ENCODE measurements around the gene GRAPL.
"Not testable (repeated sequence)": the region's sequence is repeated elsewhere in the genome, so short reads cannot be mapped to it uniquely, and the experiment has no call there.

GRAPL gene

DNA sequence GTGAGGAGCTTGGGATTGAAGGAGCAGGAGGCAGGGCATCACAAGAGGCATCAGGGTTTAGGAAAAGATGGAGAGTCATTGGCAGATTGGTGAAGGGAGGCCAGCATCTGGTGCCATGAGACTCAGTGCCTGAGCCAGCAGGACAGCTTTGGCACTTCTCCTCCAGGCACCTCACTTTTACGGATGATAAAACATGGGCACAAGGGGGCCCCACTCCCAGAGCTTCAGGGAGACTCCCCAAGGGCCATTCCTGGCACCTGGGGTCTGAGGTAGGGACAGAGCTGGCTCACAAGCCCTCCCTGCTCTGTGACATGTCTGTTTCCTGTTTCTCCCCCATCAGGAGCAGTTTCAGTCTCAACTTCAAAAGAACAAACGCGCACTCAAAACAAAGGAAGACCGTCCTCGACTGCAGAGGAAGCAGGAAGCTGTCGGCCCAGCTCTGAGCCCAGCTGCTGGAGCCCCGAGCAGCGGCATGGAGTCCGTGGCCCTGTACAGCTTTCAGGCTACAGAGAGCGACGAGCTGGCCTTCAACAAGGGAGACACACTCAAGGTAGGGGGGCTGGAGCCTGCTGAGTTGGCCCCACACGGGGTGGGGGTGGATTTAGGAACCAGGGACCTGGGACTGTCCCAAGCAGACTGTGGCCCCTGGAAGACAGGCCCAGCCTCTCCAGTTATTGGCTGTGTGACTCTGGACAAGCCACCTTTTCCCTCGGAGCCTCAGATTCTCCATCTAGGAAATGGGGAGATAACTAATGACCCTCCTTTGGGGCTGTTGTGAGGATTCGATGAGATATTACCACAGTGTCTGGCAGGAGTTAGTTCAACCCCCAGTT is at the start of gene GRAPL:
Gene GRAPL (plus strand): TSS at position 442 of the 833 bp plus-strand sequence. CDS start 31 bp downstream, at position 473.
- in situ Hi-C loops (cut with HindIII; ENCODE audit: low pct_ligation_motif_present, low pct_unique_long_range_greater_than_20kb, low sequenced_read_pairs); DNase-seq: not testable (repeated sequence)

DNA sequence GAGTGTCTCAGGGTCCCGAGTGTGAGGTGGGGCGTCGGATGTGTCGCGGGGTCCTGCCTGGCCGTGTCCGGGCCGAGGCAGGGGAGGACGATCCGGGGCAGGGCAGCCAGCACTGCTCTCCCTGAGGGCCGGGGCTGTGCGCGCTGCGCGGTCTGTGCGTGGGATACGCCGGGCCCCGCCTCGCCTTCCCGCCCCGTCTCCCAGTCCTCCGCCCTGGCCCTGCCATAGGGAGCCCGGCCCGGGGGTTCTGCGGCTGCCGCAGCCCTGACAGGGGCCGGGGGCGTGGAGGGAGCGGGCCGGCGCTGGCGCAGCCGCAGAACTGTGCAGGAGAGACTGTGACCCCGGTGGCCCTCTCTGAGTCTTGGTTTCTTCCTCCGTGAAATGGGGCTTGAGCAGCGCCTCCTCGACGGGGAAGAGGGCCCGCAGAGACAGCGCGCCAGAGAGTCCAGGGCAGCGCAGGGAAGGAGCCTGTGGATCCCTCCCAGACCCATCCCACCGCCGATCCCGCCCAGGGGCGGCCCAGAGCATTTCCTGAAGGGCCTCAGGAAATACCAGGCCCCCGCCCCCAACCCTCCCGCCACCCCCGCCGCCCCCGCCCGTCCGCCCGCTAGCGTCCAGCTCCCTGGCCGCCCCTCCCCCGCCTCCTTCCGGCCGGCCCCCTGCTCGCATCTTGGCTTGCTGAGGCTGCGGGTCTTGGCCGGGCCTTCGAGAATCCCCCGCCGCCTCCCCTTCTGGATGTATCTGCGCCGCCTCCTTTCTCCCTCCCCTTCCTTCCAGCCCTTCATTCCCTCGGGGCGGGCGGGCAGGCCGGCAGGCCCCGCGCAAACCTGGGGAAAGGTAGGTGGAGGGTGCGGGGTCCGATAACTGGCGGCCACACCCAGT is 38.3 kb upstream of the GRAPL start:
- in situ Hi-C loops (cut with HindIII; ENCODE audit: low pct_ligation_motif_present, low pct_unique_long_range_greater_than_20kb, low sequenced_read_pairs); DNase-seq: not testable (repeated sequence)

- DNase-seq; in situ Hi-C loops (cut with HindIII; ENCODE audit: low pct_ligation_motif_present, low pct_unique_long_range_greater_than_20kb, low sequenced_read_pairs): not testable (repeated sequence)
Measured at GRCh38 chr17:19090058-19090772, 37.2 kb upstream of the GRAPL start.

- in situ Hi-C loops (cut with HindIII; ENCODE audit: low pct_ligation_motif_present, low pct_unique_long_range_greater_than_20kb, low sequenced_read_pairs): not testable (repeated sequence)
- peak; percentile 61 for DNase-seq
Measured at GRCh38 chr17:19092737-19093683, 34.4 kb upstream of the GRAPL start.

GRCh38 chr17:19093684-19094438 is 33.5 kb upstream of the GRAPL start:
- DNase-seq; in situ Hi-C loops (cut with HindIII; ENCODE audit: low pct_ligation_motif_present, low pct_unique_long_range_greater_than_20kb, low sequenced_read_pairs): not testable (repeated sequence)

- DNase-seq; in situ Hi-C loops (cut with HindIII; ENCODE audit: low pct_ligation_motif_present, low pct_unique_long_range_greater_than_20kb, low sequenced_read_pairs): not testable (repeated sequence)
Measured at GRCh38 chr17:19108517-19108916, 18.9 kb upstream of the GRAPL start.

DNA sequence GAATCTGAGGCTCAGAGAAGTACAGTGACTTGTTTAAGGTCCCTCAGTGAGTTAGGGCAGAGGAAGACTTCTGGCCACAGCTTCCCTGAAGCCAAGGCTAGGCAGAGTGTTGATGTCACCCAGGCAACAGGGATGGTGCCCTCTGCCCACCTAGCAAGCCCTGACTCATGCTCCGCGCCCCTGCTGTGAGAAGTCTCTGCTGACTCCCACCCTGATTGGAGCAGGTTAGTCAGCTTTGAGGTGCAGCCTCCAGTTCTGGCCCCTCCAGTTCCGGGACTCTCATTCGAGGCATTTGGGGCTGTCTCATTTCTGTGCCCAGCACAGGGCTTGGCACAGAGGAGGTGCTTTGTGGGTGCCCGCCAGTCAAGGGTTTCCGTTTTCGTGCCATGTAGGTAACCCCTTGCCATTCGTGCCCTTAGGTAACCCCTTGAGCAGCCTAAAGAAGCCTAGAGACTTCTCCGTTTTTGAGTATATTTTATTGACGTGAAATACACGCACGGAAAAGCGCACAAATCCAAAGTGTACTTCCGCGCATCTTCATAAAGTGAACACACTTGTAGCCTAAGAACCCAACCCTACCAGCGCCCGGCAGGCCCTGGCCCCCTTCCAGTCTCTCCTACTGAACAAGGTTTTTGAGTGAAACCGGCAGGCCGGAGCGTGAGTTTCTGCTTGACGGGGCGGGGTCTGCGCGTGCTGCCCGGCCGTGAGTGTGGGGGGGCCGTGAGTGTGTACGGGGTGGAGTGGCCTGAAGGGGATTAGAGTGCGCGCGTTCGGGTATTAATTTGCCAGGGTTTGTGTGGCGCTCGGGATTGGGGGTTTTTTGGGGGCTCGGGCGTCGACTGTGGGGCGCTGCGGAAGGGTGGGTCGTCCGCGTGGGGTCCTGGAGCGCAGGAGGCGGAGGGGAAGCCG is 16.9 kb upstream of the GRAPL start:
- DNase-seq; in situ Hi-C loops (cut with HindIII; ENCODE audit: low pct_ligation_motif_present, low pct_unique_long_range_greater_than_20kb, low sequenced_read_pairs): not testable (repeated sequence)

DNA sequence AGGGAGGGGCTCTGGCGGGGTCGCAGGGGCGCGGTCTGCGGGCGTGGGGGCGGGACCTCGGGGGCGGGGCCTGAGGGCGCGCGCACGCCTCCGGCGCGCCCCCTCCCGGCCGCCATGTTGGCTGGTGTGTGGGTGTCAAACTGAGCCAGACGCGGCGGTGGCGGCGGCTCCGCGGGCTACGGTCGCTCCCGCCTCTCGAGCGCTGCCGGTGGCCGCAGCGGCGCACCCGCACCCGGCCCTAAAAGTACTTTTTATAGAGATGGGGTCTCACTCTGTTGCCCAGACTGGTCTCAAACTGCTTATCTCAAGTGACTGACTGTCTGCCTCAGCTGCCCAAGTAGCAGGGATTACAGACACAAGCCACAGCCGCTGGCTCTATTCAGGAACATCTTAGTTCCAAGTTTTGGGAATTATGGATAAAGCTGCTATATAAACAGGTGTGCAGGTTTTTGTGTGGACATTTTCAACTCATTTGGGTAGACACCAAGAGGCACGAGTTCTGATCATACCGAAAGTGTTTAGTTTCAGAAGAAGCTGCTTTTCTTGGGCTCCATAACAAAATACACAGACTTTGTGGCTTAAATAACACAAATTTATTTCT is 16.2 kb upstream of the GRAPL start:
- in situ Hi-C loops (cut with HindIII; ENCODE audit: low pct_ligation_motif_present, low pct_unique_long_range_greater_than_20kb, low sequenced_read_pairs): not testable (repeated sequence)
- DNase-seq: peak; percentile 52

DNA sequence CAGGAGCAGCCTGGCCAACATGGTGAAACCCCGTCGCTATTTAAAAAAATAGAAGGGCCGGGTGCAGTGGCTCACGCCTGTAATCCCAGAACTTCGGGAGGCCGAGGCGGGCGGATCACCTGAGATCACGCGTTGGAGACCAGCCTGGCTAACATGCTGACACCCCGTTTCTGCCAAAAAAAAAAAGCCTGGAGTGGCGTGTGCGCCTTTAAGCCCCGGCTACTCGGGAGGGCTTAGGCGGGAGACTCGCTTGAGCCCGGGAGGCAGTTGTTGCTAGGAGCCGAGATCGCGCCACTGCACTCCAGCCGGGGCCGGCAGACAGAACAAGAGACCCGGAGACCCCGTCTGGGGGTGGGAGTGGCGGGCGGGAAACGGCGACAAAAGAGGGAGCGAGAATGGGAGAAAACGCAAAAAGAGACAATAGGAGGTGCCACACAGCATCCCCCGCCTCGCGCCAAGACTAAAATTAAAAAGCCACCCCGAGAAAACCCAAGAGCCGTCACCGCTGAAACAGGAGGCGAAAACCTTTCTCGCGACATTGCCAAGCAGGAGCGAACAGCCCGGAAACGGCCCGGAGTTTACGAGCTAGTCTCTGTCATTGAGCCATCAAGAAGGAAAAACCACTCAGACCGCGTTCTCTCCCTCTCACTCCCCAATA is 15.5 kb upstream of the GRAPL start:
- in situ Hi-C loops (cut with HindIII; ENCODE audit: low pct_ligation_motif_present, low pct_unique_long_range_greater_than_20kb, low sequenced_read_pairs): not testable (repeated sequence)
- peak; percentile 82 for DNase-seq

GRCh38 chr17:19112459-19112826 is 14.9 kb upstream of the GRAPL start:
- in situ Hi-C loops (cut with HindIII; ENCODE audit: low pct_ligation_motif_present, low pct_unique_long_range_greater_than_20kb, low sequenced_read_pairs): not testable (repeated sequence)
- DNase-seq: peak; percentile 26

DNA sequence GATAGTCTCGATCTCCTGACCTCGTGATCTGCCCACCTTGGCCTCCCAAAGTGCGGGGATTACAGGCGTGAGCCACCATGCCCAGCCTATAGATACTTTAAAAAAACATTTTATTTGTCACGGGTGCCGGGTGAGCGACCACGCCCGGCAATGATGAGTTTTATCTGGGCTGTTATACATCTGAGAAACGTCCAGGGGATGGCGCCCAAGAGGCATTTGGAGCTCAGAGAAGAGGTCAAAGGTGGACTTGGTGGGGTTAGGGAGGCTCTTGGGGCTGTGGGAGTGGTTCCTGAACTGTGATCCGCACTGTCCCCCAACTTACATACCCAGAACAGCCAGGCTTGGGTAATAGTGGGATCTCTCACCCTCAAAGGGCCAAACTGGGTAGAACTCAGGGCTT is 8.7 kb upstream of the GRAPL start:
- in situ Hi-C loops (cut with HindIII; ENCODE audit: low pct_ligation_motif_present, low pct_unique_long_range_greater_than_20kb, low sequenced_read_pairs); DNase-seq: not testable (repeated sequence)

DNA sequence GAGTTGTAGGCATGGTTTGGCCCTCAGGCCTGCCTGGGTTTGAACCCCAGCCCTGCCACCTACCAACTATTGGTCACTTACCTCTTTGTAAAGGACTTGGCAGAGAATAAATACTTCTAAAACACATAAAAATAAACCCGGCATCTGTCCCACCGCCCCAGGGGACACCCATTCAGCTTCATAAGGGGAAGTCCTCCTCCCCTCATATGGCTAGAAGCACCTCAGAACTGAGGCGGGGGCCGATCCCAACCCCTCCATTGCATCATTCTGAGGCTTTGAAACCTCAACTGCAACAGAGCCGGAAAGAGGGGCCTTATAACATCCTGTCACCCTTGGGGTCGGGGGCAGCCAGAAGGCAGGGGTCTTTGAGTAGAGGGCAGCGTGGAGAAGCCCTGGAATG is 2.1 kb upstream of the GRAPL start:
- DNase-seq; in situ Hi-C loops (cut with HindIII; ENCODE audit: low pct_ligation_motif_present, low pct_unique_long_range_greater_than_20kb, low sequenced_read_pairs): not testable (repeated sequence)

DNA sequence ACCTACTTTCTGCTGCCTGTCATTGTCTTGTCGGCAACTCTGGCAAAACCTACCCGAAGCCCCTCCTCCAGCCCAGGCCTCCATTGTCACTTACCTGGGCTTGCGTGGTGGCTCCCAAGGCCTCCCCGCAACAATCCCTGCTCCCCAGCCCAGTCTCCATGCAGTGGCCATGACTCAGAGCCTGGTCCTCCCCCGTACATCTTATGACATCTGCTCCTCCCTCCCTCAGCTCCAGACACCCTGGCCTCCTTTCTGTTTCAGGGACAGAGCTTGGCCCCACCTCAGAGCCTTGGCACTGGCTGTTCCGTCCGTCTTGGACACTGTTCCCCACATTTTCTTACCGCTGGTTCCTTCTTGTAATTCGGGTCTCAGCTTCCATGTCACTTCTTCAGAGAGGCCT is 2.1 kb downstream of the GRAPL start:
- DNase-seq; in situ Hi-C loops (cut with HindIII; ENCODE audit: low pct_ligation_motif_present, low pct_unique_long_range_greater_than_20kb, low sequenced_read_pairs): not testable (repeated sequence)

- in situ Hi-C loops (cut with HindIII; ENCODE audit: low pct_ligation_motif_present, low pct_unique_long_range_greater_than_20kb, low sequenced_read_pairs); DNase-seq: not testable (repeated sequence)
Measured at GRCh38 chr17:19131108-19131507, 3.7 kb downstream of the GRAPL start.

DNA sequence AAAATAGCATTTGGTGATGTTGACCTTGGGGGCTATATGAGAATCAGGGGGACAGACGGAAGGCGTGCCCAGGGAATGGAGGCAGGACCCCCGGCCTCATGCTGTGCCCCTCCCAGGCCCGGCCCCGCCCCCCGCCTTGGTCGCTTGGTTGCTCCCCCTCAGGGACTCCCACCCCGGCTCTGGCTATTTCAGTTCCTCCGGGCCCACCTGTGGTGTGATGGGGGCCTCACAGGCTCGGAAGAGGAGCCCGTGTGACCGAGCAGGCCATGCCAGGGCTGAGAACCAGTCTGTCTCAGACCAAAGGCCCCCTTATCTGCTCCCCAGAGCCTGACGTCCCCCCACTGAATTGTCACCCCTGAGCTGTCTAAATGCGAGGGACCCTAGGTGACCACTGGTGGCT is 4.4 kb downstream of the GRAPL start:
- in situ Hi-C loops (cut with HindIII; ENCODE audit: low pct_ligation_motif_present, low pct_unique_long_range_greater_than_20kb, low sequenced_read_pairs); DNase-seq: not testable (repeated sequence)
